Left forelimb (tissue), 1 donor: ENCODE results near the gene ENTPD8.

Experiments
- DNase-seq: peaks from one replicate; pipeline ENCODE4 v3.0.0-alpha.2; 2018; ENCODE audit warnings: low spot score

Gene ENTPD8, protein sequence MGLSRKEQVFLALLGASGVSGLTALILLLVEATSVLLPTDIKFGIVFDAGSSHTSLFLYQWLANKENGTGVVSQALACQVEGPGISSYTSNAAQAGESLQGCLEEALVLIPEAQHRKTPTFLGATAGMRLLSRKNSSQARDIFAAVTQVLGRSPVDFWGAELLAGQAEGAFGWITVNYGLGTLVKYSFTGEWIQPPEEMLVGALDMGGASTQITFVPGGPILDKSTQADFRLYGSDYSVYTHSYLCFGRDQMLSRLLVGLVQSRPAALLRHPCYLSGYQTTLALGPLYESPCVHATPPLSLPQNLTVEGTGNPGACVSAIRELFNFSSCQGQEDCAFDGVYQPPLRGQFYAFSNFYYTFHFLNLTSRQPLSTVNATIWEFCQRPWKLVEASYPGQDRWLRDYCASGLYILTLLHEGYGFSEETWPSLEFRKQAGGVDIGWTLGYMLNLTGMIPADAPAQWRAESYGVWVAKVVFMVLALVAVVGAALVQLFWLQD

DNA sequence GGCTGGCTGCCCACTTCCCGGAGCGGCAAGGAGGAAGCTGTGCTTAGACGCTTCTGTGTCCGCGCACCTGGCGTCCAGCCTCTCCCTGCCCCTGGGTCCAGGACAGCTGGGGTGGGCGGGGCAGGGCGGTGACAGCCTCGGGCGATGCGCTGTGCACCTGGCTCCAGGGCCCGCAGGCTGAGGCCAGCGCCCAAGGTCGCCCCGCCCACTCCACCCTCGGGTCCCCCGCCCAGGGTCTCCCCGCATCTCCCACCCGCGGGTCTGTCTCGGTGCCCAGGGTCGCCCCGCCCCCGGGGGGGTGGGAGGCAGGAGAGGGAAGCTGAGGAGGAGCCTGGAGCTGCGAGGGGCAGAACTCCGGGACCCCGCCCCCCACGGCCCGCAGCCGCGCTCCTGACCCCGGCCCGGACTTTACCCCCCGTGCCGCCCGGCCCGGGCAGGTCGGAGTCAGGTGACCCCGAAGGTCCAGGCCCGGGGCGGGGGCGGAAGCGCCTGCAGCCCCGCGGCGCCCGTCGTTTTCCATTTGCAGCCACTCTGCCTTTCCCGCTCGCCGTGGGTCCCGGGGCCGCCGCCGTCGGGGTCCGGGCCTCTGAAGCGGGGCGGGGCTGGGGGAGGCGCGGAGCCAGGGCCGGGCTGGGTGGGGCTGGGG is at the start of gene ENTPD8:
Gene ENTPD8 (minus strand): TSS at position 69 of the 646 bp plus-strand sequence. CDS start 3,072 bp downstream, outside the sequence.
- DNase-seq = no peak

DNA sequence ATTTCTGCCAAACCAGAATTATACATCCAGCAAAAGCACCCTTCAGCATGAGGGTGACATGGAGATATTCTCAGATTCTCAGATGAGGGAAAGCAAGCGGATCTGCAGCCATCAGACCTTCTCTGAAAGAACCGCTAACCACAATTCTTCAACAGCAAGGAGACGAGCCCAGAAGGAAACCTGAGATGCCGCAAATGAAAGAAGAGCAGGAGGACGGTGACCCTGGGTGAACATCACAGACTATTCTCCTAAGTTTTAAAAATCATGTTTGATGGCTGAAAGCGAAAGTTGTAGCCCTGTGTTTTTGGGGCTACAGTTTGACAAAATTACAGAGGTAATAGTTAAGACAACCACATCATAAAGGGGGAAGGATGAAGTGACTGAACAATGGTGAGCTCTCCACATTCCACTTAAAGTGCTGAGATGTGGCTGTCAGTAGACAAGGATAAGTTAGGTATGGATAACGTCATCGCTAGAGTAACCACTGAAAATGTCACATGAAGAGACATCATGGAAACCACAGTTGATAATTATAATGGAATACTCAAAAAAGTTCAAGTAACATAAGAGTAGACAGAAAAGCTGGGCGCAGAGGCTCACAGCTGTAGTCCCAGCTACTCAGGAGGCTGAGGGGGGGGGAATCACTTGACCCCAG is 49.5 kb upstream of the ENTPD8 start:
- no peak for DNase-seq

DNA sequence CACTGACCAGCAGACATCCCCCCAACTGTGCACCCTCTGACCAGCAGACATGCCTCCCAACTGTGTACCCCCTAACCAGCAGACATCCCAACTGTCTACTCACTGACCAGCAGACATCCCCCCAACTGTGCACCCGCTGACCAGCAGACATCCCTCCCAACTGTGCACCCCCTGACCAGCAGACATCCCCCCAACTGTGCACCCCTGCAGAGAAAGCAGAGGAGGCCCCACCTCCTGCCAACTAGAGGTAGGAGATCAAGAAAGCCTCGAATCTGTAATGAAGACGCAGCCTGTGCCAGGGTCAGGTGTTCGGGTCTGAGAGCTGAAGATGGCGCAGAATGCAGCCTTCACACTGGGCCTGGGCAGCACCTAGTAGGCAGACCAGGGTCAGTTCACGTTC is 47.7 kb upstream of the ENTPD8 start:
- no peak for DNase-seq

DNA sequence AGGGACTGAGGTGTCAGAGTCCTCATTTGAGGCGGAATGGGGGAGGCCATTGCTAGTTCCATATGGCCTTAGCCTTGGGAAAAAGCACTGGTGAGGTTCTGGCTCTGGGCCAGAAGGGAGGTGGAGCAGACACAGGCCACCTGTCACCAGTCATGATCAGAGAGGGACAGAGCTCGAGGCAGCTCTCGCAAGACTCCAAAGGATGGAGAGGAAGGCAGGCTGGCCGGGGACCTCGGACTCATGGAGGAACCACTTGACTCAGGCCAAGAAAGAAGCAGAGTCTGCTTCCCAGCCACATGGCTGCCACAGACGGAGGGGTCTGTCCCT is 47.1 kb upstream of the ENTPD8 start:
- DNase-seq = no peak

DNA sequence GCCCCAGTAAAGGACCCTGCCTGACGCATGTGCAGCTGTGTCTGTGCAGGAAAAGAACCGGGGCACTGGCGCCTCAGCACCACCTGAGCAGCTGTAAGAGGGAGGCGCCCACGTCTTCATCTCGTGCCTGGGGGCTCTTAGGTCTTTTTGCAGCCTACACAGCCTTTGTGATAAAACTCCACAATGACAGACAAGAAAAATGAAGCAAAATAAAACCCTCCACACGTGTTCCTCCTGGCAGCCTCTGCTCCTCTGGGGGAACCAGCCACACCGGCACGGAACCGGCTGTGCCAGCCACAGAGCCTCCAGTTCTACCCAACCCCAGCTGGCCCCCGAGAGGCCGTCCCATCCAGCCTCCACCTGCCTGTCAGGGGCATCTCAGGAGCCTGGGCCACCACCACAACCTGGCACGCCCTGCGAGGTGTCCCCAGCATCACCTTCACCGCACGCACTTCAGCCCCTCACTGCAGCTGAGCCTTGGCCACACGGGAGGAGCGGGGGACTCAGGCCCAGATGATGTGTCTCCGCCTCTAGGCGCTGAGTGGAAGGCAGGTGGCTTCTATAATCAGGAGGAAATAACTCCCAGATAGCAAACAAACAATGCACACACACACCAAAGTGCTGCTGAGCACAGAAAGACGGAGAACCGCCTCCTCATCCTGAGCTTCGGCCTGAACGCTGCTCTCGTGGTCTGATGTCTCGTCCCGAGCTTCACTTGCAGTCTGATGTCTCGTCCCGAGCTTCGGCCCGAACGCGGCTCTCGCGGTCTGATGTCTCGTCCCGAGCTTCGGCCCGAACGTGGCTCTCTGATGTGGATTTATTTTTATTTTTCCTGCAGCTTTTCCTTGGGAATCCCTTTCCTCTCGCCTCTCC is 46.5 kb upstream of the ENTPD8 start:
- DNase-seq = no peak

DNA sequence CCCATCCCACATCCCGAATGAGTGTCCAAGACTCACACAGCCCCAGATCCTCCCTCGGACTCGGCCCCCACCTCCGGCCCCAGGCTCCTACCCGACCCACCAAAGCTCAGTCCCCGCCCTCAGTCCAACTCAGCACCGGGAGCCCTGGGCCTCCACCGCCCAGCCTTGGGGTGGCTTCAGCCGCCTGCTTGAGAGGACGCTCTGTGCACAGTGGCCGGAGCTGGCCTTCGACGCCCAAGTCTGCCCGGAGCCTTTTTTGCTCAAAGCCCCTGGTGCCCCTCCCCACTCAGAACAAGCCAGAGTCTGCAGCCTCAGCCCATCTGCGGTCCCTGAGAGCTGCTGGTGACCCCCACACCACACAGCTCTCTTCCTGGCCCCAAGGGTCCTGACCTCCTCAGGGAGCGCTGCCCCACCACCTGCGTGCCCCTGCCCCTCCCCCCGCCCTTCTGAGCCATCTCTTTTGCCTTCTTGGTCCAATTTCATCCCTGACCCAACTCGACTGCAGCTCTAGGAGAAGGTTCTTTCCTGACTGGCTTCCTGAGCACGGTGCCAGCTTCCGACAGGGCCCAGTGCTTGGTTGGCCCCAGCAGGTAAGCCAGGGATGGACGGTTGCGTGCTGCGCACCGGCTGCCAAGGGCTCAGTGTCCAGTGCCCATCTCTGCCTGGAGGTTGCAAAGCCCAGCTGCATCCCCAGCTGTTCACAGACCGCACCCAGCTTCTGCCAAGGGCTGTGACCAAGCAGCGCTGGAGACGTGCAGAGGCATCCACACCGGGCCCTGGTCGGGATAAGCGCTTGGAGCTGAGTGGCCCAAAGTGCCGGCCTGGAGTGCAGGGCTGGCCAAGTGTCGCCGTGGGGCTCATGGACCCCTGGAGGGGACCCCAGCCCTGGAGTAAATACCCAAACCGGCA is 45.6 kb upstream of the ENTPD8 start:
- DNase-seq = no peak

DNA sequence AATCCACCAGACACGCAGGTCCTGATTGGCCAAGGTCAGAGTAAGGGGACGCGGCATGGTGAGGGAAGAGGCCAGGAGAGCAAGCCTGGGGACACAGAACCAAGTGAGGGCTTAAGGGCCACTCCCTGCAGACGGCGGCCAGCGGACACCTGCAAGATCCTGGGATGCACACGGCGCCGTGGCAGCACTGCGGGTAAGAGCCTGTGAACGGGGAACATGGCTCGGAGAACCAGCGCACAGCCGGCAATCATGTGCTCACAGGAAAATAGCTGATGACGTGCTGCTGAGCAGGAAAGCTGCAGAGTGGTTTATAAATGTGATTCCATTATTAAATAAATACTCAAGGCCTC is 45.0 kb upstream of the ENTPD8 start:
- DNase-seq = no peak

DNA sequence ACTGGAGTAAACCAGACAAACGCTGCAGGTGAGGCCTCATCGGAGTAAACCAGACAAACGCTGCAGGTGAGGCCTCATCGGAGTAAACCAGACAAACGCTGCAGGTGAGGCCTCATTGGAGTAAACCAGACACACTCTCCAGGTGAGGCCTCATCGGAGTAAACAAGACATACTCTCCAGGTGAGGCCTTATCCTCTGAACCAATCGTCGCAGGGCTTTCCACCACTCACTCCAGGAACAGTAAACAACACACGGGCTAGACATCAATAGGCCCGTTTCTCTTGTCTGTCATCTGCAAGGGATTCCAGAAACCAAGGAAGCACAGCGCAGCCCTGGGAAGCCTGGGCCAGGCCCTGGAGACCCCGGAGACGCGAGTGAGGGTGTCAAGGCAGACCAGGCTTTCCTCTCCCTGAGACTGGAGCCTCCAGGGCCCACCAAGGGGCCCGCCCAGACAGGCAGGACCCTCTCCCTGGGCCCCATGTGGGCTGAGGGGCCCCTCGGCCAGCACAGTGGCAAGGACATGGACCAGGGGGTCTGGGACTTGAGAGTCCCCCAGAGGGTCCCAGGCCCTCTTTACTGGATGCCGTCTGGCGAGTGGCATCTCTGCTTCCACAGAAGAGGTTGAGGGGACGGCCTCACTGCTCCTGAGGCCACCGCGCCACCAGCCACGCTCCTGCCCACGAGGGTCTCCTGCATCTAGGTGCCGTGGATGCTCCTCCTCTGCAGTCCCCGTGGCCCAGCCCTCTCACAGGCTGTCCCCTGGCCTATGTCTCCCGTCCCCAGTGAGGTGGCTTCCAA is 44.4 kb upstream of the ENTPD8 start:
- no peak for DNase-seq

DNA sequence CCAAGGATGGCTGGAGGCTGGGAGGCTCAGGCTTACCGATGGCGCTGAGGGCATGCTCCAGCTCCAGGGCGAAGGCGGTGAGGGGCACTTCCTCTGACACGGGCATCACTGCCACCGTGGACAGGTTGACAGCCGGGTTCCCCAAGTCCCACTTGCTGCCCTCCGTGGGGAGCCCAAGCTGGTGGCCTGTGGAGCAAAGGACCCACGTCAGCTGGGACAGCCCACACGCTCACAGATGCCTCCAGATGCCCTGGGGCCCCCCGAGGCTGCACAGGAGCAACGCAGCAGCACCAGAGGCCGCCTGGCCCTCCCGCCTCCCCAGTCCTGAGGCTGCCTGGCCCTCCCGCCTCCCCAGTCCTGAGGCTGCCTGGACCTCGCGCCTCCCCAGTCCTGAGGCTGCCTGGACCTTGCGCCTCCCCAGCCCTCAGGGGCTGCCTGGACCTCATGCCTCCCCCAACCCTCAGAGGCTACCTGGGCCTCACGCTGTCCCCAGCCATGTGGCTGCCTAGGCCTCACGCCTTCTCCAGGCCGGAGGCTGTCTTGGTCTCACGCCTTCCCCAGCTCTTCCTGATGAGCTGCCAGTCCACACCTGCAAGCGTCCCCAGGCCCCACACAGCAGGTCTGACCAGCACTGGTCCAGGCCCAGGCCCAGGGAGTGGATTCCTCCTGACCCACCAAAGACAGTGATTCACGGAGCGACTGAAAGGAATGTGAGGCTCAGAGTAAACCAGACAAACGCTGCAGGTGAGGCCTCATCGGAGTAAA is 43.6 kb upstream of the ENTPD8 start:
- DNase-seq = no peak

DNA sequence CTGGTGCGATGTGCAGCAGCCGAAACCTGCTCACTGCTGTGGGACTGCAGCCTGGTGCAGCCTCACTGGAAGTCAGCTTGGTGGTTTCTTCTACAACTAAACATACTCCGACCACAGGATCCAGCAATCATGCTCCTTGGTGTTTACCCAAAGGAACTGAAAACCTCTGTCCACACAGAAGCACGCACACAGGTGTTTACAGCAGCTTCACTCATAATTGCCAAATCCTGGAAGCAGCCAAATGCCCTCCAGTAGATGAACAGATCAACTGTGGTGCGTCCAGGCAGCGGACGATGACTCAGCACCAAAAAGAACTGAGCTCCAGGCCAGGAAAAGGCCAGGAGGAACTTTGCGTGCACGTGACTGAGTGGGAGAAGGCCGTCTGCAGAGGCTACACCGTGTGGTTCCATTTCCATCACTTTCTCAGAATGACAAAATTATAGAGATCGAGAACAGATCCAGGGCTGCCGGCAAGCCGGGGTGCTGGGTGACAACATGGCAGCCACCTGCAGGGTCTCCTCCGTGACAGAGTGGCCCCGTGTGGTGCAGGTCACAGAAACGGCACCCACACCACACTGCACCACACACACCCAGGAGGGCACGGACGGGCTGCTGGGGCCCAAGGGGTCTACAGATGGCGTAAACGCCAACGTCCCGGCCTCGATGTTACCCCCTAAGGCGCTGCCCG is 41.1 kb upstream of the ENTPD8 start:
- no peak for DNase-seq

DNA sequence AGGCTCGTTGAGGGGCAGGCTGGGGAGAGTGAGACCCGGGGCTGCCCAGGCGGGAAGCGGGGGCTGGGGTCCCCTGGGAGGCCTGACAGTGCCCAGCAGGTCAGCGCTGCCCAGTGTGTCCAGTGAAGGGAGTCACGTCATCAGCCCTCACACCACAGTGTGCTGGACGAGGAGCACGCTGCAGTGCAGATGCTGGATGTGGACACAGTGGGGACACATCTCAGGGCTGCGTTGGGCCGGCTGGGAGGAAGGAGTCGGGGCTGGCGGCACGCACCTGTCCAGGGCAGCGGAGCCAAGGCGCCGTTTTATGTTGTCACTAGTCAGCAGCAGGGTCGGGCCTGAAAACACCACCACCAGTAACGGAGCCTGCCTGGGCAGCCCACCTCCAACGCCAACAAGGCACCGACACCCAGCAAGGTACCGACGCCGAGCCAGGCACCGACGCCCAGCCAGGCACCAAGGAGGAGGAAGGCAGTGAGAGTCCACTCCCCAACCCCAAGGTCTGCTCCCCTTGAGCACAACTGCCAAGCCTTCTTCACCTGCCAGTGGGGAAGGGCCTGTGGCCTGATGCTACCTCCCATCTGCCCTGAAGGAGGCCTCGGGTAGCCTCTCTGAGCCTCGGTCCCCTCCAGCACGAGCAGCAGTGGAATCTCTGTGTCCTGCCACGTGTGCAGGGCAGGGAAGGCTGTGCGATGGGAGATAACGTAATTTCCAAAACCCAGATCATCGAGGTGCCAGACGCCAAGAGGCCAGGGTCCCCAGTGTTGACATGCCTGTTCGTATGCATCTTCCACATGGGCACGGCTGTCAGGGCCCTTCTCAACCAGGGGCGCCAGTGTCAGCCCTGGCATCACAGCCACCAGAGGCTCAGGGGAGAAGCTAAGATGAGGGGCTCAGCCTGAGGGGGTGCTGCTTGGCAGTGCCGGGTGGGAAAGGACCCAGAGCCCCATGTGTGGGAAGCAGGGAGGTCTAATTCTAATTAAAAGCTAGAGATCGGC is 39.8 kb upstream of the ENTPD8 start:
- DNase-seq = no peak

DNA sequence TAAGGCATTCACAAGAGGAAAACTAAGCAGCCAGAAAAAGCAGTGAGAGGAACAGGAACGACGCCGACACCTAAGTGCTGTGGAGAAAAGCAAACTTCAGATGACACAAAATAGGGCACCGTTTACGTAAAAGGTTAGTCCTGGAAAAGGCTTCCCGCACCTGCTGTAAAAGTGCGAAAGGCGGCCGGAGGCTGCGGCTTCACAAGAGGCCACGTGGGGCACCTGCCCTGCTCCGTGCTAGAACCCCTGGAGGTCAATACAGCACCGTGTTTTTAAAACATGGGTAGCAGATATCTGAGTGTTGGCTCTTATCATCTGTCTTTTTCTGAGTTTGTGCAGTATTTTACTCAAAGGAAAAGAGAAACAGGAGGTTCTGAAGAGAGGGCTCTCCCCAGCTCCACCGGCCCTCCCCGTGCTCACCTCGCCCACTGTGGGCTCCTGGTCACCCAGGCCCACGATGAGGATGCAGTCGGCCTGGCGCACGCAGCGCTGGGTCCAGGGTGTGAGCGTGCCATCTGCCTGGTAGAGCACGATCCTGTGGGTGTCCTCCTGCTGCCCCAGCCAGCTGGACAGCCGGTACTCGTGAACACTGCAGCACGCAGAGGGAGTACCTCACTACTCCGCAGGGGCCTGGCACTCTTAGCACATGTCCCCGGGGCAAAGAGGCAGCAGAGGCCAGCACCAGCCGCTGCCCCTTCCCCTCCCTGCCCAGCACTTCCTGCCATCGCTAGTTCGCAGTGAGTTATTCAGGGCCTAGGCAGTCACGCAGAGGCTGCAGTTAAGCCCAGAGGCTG is 38.9 kb upstream of the ENTPD8 start:
- DNase-seq = no peak

DNA sequence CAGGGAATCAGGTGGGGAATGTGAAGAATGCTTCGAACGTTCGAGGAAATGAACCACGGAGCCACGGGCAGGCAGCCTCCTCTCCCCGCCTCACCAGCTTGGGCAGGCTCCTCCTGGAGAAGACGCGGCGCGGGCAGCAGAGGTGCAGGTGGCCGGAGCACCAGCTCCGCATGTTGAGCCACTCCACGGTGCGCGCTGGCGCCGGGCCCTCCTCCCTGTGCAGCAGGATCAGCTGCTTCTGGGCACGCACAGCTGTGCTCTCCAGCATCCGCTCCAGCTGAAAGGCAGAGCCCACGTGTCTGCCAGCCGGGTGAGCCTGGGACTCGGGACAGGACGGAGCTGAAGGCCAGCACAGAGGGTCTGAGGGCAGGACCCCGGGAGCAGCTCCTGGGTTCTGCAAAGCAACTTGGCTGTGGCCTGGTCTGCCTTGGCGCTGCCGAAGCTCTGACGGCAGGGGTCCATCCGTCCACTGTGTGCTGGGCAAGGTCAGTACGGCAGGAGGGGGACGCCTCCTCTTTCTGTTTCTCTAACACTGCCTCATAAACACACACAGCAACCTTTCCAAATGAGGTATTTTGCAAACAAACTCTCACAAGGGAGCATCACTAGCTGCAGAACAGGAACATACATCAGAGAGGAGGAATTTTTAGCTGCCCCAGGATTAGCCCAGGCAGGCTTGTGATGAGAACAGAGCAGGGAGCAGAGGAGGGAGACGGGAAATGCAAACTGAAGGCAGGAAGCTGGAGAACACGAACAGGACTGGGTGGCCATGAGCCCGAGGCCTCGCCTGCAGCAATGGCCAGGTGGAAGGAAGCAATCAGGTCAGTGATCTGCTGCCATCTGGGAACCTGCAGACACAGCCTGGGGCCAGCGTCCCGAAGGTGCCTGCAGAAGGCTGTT is 38.1 kb upstream of the ENTPD8 start:
- DNase-seq = no peak

DNA sequence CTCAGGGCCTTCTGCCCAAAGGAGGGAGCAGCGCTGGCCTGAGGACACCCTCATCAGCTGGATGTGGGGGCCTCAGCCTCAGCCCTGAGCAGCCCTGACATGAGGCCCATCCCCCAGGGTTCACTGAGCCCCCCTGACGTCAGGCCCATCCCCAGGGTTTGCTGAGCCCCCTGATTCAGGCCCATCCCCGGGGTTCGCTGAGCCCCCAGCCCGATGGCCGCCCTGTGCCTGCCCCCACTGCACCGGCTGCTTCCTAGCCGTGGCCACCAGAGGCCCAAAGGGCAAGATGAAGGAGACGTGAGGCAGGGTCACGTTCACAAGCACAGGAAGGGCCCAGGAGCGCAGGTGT is 37.4 kb upstream of the ENTPD8 start:
- DNase-seq = no peak

DNA sequence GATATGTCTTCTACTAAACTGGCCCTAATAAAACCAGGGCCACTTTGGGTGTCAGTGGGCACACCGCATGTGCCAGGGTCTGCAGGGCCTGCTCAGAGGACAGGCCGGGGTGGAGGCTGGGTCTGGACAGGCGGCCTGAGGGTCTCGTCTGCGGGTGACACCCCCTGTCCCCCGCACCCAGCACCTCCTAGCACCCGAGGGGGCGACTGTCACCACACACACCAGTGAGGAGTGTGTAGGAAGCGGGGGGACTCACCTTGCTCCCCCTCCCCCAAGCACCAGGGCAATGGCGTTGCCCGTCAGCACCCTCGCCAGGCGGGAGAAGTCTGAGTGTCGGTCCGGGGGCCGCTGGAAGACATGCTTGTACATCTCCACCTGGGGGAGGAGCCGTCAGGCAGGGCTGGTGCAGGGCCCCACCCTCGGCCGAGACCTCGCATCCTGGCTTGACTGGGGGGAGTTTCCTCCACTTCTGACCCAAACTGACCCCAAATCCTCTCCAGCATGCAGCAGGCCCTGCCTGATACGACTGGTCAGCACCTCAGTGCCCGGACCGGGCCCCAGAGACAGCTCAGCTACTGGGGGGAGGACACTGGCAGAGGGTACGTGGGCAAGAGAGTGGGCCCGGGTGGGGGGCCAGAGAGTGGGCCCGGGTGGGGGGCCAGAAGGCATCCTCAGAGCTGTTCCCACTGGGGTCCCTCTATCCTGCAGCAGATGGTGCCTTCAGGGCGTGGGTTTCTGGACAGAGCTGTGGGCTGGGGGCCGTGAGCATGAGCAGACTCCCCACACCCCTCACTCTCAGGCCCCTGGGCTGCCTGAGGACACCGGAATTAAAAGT is 36.8 kb upstream of the ENTPD8 start:
- DNase-seq = no peak
